GM18873 (cell line): ENCODE results near the gene HSPA12A.
"Not testable (repeated sequence)": the region's sequence is repeated elsewhere in the genome, so short reads cannot be mapped to it uniquely, and the experiment has no call there.

Source experiments
- ATAC-seq: cut with Tn5 transposase; IDR thresholded peaks from one replicate; pipeline ENCODE4 v1.9.1; 2021; ENCODE audit warnings: mild to moderate bottlenecking, moderate library complexity, moderate number of reproducible peaks; ENCODE audit not compliant: unreplicated experiment, low FRiP score

Gene HSPA12A

GRCh38 chr10:116719804-116720203 is 22.6 kb downstream of the HSPA12A start:
- ATAC-seq = no peak

DNA sequence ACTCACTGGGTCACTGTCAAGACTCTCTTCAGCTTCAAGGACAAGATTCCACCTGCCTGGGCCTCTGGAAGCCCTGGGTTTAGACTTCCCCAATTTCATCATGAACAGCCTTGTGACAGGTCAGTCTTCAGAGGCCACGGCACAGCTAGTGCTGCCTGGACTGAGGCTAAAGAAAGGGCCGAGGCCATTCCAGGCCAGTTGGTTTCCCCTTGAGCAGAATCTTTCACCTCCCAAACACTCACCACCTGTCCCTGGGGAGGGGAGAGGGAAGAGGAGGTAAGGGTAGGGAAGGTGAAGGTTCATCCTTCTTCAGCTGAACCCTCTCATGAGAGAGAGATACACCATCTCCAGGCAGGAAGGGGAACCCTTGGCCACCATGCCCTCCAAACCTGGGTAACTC is 24.3 kb downstream of the HSPA12A start:
- ATAC-seq = no peak

DNA sequence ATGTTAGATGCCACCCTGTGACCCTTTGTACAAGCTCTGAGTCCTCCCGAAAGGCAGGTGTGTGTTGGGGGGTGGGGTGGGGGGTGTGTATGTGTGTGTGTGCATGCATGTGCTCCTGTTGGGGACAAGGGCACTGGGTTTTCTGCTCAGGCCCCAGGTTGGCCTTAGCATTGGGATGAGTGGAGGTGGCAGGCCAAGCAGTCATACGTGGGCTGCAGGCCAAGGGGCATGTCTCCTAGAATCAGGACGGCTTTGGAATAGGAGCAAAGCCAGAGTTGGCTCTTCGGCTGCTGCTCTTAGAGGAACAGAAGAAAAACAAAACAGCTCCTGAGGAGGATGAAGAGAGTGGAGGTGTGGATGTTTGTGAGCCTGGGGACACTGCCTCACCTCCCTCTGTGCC is 26.0 kb downstream of the HSPA12A start:
- ATAC-seq = no peak

DNA sequence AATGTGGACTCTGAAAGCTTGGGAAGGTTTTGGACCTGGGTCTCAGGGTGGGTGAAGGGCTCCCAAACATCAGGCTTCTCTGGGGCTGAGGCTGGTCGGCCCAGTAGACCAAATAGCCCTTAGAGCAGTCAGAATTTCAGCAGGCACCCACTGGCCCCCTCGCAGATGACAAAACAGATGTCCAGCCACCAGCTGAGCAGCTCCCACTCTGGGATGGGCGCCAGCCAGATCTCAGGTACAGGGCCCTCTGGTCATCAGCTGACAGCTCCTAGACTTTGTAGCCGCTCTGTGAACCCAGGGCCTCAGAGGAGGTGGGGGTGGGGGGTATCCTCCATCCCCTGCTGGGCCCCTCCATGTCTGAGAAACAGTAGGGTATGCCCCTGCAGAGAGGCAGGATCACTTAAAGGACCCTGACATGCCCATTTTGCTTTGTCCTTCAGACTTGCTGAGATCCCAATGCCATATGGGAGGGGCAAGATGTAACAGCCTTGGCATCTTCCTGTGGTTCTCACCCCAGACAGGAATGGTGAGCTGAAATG is 26.5 kb downstream of the HSPA12A start:
- ATAC-seq = no peak

GRCh38 chr10:116715341-116715740 is 27.0 kb downstream of the HSPA12A start:
- ATAC-seq = no peak

DNA sequence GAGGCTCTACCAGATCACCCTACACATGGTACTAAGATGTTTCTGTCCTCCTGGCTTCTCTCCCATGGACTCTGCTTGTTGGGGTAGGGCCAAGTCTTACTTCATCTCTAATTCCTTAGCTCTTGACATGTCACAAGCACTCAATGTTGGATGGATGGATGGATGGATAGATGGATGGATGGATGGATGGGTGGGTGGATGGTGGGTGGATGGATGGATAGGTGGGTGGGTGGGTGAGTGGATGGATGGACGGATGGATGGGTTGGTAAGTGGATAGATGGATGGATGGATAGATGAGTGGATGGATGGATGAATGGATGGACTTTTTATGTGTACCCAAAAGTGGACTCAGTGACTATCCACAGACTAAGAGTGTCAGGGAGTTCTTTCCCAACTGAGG is 28.5 kb downstream of the HSPA12A start:
- ATAC-seq = no peak

- no peak for ATAC-seq
Observed at GRCh38 chr10:116712989-116713543, 29.3 kb downstream of the HSPA12A start.

DNA sequence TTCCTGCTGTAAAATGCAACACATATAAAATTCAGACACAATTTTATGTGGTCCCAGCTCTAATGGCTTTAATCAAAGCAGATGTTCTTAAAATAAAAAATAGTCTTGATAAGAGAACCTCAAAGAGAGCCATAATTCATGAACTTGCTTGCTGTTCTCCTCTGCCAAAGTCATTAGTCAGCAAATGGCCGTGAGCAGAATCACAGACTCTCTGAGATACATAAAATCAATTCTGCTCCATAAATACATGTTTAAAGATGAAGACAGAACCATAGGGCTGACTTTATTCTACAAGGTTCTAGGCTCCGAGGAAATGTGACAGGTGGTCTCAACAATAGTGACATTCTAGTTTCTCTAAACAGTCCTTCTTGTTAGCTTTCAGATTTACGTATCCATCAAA is 29.8 kb downstream of the HSPA12A start:
- no peak for ATAC-seq

DNA sequence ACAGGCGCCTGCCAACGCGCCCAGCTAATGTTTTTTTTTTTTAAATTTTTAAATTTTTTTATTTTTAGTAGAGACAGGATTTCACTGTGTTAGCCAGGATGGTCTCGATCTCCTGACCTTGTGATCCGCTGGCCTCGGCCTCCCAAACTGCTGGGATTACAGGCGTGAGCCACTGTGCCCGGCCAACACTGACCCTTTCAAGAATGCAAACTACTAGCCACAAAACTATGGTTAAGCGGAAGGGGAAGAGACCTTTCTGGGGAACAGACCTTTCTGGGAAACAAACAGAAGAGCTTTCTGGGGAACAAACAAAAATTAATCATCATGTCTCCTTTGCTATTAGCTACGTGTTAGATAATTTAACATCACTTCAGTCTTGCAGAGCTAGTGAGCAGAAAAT is 30.6 kb downstream of the HSPA12A start:
- not testable (repeated sequence) for ATAC-seq

DNA sequence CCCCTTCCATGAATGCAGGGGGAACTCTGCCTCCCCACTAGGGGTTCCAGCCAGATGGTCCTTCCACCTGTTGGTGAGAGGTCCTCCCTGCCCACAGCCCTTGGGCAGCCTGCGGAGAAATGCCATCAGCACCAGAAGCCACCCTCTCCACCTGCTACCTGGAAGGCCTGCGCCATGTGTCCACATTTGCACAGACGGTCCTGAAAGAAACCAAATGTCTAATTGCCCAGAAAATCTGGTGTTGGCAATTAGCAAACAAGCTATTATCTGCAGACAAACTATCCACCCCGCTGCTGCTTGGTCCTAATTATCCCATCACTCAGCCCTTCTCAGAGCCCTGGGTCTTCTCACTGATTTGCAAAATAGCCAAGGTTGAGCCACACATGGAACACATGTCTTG is 32.3 kb downstream of the HSPA12A start:
- no peak for ATAC-seq

GRCh38 chr10:116708877-116709276 is 33.5 kb downstream of the HSPA12A start:
- ATAC-seq = no peak

GRCh38 chr10:116708391-116708821 is 34.0 kb downstream of the HSPA12A start:
- ATAC-seq = no peak

- no peak for ATAC-seq
Observed at GRCh38 chr10:116707981-116708380, 34.4 kb downstream of the HSPA12A start.

- ATAC-seq = no peak
Observed at GRCh38 chr10:116706281-116706680, 36.1 kb downstream of the HSPA12A start.

DNA sequence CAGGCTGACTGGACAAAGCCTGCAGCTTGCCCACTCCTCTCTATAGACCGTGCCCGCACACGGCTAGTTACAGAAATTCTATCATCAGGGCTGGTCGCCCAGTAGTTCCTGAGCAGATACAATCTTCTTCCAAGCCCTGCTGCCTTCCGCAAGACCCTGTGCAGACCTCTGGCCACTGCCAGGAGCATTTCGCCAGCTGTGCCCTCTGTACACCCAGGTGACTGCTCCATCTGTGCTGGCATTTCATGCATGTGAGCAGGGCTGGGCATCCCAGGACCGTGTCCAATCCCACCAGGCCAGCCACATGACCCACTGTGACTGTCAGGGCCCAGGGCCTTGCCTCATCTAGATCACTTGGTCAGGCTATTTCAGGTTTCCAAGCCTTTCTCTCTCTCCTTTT is 36.9 kb downstream of the HSPA12A start:
- ATAC-seq = no peak

GRCh38 chr10:116704926-116705325 is 37.4 kb downstream of the HSPA12A start:
- ATAC-seq = no peak

DNA sequence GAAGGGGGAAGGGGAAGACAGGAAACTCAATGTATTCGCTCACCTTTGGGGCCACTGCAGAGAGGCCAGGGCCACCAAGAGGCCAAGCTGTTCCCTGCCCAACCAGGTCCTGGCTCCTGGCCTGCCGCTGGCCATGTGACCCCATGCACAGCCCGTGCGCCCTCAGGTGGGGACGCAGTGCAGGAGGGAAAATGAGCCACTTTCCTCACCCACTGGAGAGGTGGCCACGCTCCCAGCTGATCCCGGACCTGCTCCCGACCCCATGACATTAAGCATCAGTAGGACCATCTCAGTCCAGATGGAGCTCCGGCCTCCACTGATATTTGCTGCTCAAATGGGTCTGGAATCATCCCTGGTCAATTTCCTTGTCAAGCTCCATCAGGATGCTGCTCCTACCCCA is 40.2 kb downstream of the HSPA12A start:
- no peak for ATAC-seq

GRCh38 chr10:116699471-116700150 is 42.8 kb downstream of the HSPA12A start:
- ATAC-seq = no peak

GRCh38 chr10:116699049-116699448 is 43.3 kb downstream of the HSPA12A start:
- ATAC-seq = no peak

DNA sequence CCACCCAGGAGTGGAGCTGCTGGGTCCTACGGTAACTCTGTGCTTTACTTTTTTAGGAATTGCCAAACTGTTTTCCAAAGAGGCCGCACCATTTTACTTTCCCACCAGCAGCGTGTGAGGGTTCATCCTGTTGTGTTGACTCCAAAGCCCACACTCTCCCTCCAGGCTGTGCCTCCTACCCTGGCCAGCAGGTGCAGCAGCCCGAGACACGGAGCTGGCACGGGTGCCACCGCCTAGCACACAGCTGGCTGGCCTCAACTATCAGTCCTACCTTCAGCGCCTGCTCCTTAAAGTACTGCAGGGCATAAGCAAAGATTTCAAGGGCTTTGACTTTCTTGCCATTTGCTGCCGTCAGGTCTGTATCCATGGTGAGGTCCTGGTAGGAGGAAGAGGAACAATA is 44.0 kb downstream of the HSPA12A start:
- ATAC-seq = no peak

DNA sequence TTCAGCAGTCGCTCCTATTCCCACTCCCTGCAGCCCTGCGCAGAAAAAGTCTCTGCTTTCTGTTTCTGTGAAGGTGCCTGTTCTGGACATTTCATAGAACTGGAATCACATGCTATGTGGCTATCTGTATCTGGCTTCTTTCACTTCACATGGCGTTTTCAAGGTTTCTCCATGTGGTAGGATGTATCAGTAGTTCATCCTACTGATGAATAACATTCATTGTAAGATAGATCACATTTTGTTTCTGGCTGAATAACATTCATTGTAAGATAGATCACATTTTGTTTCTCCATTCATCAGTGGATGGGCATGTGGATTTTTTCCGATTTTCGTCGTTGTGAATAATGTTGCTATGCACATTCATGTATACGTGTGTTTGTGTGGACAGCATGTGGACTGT is 44.5 kb downstream of the HSPA12A start:
- ATAC-seq = no peak

DNA sequence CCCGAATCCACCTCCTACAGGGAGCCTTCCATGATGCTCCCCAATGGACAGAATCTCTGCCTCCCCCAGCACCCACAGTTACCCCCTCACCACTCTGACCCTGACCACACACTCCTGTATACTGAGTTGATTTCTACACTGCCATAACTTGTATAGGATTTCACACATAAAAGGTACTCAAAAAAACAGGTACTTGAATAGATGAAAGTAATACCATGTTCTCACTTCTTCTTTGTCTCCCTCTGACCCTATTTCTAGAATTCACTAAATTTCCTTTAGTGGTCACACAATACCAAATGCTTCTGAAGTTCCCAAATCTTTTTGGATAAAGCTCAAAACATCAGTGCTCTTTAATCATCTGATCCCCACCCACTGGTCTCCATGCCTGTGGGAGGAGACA is 45.4 kb downstream of the HSPA12A start:
- ATAC-seq = no peak
